HEK293 (cell line): ENCODE measurements around the gene NEURL2.

Experiments used
- CTCF ChIA-PET: fragments of 350-600 bp; formaldehyde crosslinking; extraction: SDS; loops from one replicate; lab custom pipeline; 2021; ENCODE audit warnings: antibody characterized with exemption; lab: Yijun Ruan, JAX
- POLR2A ChIA-PET: fragments of 300-600 bp; formaldehyde crosslinking; extraction: SDS; loops from one replicate; lab custom pipeline; 2020; ENCODE audit warnings: antibody characterized with exemption, inconsistent platforms; lab: Yijun Ruan, JAX
- H3K27ac ChIP-seq: fragments of 200-500 bp; sonication (Bioruptor generic); 2 replicates; pipeline ENCODE4 v1.5.1; 2014; ENCODE audit warnings: low read depth, low read length, control low read depth, inconsistent platforms; ENCODE audit errors: extremely low read depth
- H3K36me3 ChIP-seq, 2 experiments: fragments of 200-500 bp in 1 of 2; sonication (Bioruptor generic) in 1 of 2; 1 replicate in 1 of 2; 2 replicates in 1 of 2; pipeline ENCODE4 v1.5.1; 2014 to 2017; ENCODE audit warnings: inconsistent platforms in 2 of 2, low read length in 2 of 2; ENCODE audit not compliant: control insufficient read depth in 2 of 2, insufficient read depth in 1 of 2
- H3K4me1 ChIP-seq: fragments of 200-500 bp; sonication (Bioruptor generic); 2 replicates; pipeline ENCODE4 v1.5.1; 2014; ENCODE audit warnings: mild to moderate bottlenecking, low read length, inconsistent platforms; ENCODE audit not compliant: control insufficient read depth, insufficient read depth
- H3K4me3 ChIP-seq: 2 replicates; pipeline ENCODE4 v1.5.1; 2011; ENCODE audit warnings: low read depth, mild to moderate bottlenecking, control low read depth, low read length, moderate library complexity
- H3K9me3 ChIP-seq: fragments of 200-500 bp; sonication (Bioruptor generic); 2 replicates; pipeline ENCODE4 v1.5.1; 2014; ENCODE audit warnings: low read depth, low read length, inconsistent platforms; ENCODE audit not compliant: control insufficient read depth, insufficient read depth
- GLI2 ChIP-seq: fragments of 450-650 bp; formaldehyde crosslinking; IDR thresholded peaks from 2 replicates; pipeline ENCODE4; 2017; ENCODE audit warnings: missing biosample characterization, missing genetic modification characterization, low read depth, borderline replicate concordance
- KLF17 ChIP-seq: fragments of 450-650 bp; formaldehyde crosslinking; IDR thresholded peaks from 2 replicates; pipeline ENCODE4 v1.5.1; 2016; ENCODE audit warnings: missing biosample characterization, missing genetic modification characterization
- REPIN1 ChIP-seq: fragments of 450-650 bp; formaldehyde crosslinking; IDR thresholded peaks from 2 replicates; pipeline ENCODE4 v1.5.1; 2017; ENCODE audit warnings: missing biosample characterization, missing genetic modification characterization, low read depth
- SETDB1 ChIP-seq: IDR thresholded peaks from one replicate; pipeline ENCODE4 v1.6.1; 2017; ENCODE audit warnings: mild to moderate bottlenecking, low read length, moderate library complexity, mixed read lengths; ENCODE audit not compliant: insufficient read length
- SP3 ChIP-seq: fragments of 450-650 bp; formaldehyde crosslinking; IDR thresholded peaks from 2 replicates; pipeline ENCODE4 v1.5.1; 2016; ENCODE audit warnings: missing biosample characterization, missing genetic modification characterization
- WT1 ChIP-seq: fragments of 450-650 bp; formaldehyde crosslinking; IDR thresholded peaks from 2 replicates; pipeline ENCODE4 v1.5.1; 2016; ENCODE audit warnings: missing biosample characterization, missing genetic modification characterization
- YY2 ChIP-seq: fragments of 450-650 bp; formaldehyde crosslinking; IDR thresholded peaks from 2 replicates; pipeline ENCODE4 v1.5.1; 2016; ENCODE audit warnings: missing biosample characterization, missing genetic modification characterization
- ZBTB10 ChIP-seq: fragments of 450-650 bp; formaldehyde crosslinking; IDR thresholded peaks from 2 replicates; pipeline ENCODE4 v1.5.1; 2016; ENCODE audit warnings: missing biosample characterization, missing genetic modification characterization
- ZBTB21 ChIP-seq: fragments of 450-650 bp; formaldehyde crosslinking; IDR thresholded peaks from 2 replicates; pipeline ENCODE4 v1.5.1; 2017; ENCODE audit warnings: missing biosample characterization, missing genetic modification characterization
- ZBTB48 ChIP-seq: fragments of 450-650 bp; formaldehyde crosslinking; IDR thresholded peaks from 2 replicates; pipeline ENCODE4 v1.5.1; 2016; ENCODE audit warnings: missing biosample characterization, missing genetic modification characterization
- ZFP41 ChIP-seq: fragments of 450-650 bp; formaldehyde crosslinking; IDR thresholded peaks from 2 replicates; pipeline ENCODE4 v1.5.1; 2016; ENCODE audit warnings: missing biosample characterization, missing genetic modification characterization, borderline replicate concordance
- ZNF184 ChIP-seq: fragments of 450-650 bp; IDR thresholded peaks from 2 replicates; pipeline ENCODE4 v1.5.1; 2018; ENCODE audit warnings: missing biosample characterization, mild to moderate bottlenecking, missing genetic modification characterization
- ZNF514 ChIP-seq: fragments of 450-650 bp; formaldehyde crosslinking; IDR thresholded peaks from 2 replicates; pipeline ENCODE4 v1.5.1; 2016; ENCODE audit warnings: missing biosample characterization, missing genetic modification characterization
- ZNF521 ChIP-seq: fragments of 450-650 bp; formaldehyde crosslinking; IDR thresholded peaks from 2 replicates; pipeline ENCODE4 v1.5.1; 2017; ENCODE audit warnings: missing biosample characterization, mild to moderate bottlenecking, missing genetic modification characterization
- ZNF548 ChIP-seq: fragments of 450-650 bp; formaldehyde crosslinking; IDR thresholded peaks from 2 replicates; pipeline ENCODE4 v1.5.1; 2016; ENCODE audit warnings: missing biosample characterization, missing genetic modification characterization
- ZNF558 ChIP-seq: fragments of 450-650 bp; formaldehyde crosslinking; IDR thresholded peaks from 2 replicates; pipeline ENCODE4 v1.5.1; 2016; ENCODE audit warnings: missing biosample characterization, missing genetic modification characterization
- ZNF580 ChIP-seq: fragments of 450-650 bp; formaldehyde crosslinking; IDR thresholded peaks from 2 replicates; pipeline ENCODE4 v1.5.1; 2016; ENCODE audit warnings: missing biosample characterization, missing genetic modification characterization
- ZNF654 ChIP-seq: fragments of 450-650 bp; formaldehyde crosslinking; IDR thresholded peaks from 2 replicates; pipeline ENCODE4 v1.5.1; 2016; ENCODE audit warnings: low read depth, missing biosample characterization, missing genetic modification characterization
- ZNF670 ChIP-seq: fragments of 450-650 bp; formaldehyde crosslinking; IDR thresholded peaks from 2 replicates; pipeline ENCODE4 v1.5.1; 2016; ENCODE audit warnings: missing biosample characterization, missing genetic modification characterization, low read depth
- ZNF792 ChIP-seq: fragments of 450-650 bp; formaldehyde crosslinking; IDR thresholded peaks from 2 replicates; pipeline ENCODE4 v1.5.1; 2016; ENCODE audit warnings: missing biosample characterization, missing genetic modification characterization
- ZNF843 ChIP-seq: fragments of 450-650 bp; formaldehyde crosslinking; IDR thresholded peaks from 2 replicates; pipeline ENCODE4 v1.5.1; 2016; ENCODE audit warnings: missing biosample characterization, missing genetic modification characterization
- TF ChIP-seq, protein P1 (sequence below): fragments of 450-650 bp; formaldehyde crosslinking; IDR thresholded peaks from 2 replicates; pipeline ENCODE4 v1.5.1; 2016; ENCODE audit warnings: missing biosample characterization, missing genetic modification characterization
- TF ChIP-seq, protein P2 (sequence below): fragments of 450-650 bp; formaldehyde crosslinking; IDR thresholded peaks from 2 replicates; pipeline ENCODE4 v1.5.1; 2017; ENCODE audit warnings: missing biosample characterization, mild to moderate bottlenecking, missing genetic modification characterization, moderate library complexity
- TF ChIP-seq, protein P3 (sequence below): fragments of 450-650 bp; IDR thresholded peaks from 2 replicates; pipeline ENCODE4 v1.5.1; 2018; ENCODE audit warnings: missing biosample characterization, mild to moderate bottlenecking, missing genetic modification characterization
- TF ChIP-seq, protein P4 (sequence below): fragments of 450-650 bp; IDR thresholded peaks from 2 replicates; pipeline ENCODE4 v1.5.1; 2018; ENCODE audit warnings: missing biosample characterization, missing genetic modification characterization

NEURL2 gene

GRCh38 chr20:45867819-45868176 is 23.2 kb downstream of the NEURL2 start:
- ChIA-PET CTCF (interaction anchor here (0.6 kb wide), 2 partner anchors 18 to 818 kb away, joined by 3 read pairs; no protein-coding TSS in a partner anchor), POLR2A (no interaction called here)
- no peak for TF ChIP-seq ZFP41
- TF ChIP-seq ZBTB48 (tag by site-specific recombination): no peak
- no peak for TF ChIP-seq ZNF558 (tag by site-specific recombination)
- TF ChIP-seq, protein P1, sequence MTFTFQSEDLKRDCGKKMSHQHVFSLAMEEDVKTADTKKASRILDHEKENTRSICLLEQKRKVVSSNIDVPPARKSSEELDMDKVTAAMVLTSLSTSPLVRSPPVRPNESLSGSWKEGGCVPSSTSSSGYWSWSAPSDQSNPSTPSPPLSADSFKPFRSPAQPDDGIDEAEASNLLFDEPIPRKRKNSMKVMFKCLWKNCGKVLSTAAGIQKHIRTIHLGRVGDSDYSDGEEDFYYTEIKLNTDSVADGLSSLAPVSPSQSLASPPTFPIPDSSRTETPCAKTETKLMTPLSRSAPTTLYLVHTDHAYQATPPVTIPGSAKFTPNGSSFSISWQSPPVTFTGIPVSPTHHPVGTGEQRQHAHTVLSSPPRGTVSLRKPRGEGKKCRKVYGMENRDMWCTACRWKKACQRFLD (tag by site-specific recombination): no peak
- no peak for TF ChIP-seq GLI2 (tag by site-specific recombination)
- TF ChIP-seq ZNF184 (tag by site-specific recombination): no peak
- TF ChIP-seq ZNF792 (tag by site-specific recombination): no peak
- TF ChIP-seq ZBTB21 (tag by site-specific recombination): no peak
- TF ChIP-seq REPIN1: no peak
- no peak for TF ChIP-seq SP3 (tag by site-specific recombination)
- TF ChIP-seq ZNF670: no peak
- no peak for TF ChIP-seq ZBTB10 (tag by site-specific recombination)
- no peak for TF ChIP-seq ZNF654 (tag by site-specific recombination)
- TF ChIP-seq ZNF843 (tag by site-specific recombination): no peak
- TF ChIP-seq ZNF548 (tag by site-specific recombination): no peak
- TF ChIP-seq WT1: no peak
- TF ChIP-seq, protein P2, sequence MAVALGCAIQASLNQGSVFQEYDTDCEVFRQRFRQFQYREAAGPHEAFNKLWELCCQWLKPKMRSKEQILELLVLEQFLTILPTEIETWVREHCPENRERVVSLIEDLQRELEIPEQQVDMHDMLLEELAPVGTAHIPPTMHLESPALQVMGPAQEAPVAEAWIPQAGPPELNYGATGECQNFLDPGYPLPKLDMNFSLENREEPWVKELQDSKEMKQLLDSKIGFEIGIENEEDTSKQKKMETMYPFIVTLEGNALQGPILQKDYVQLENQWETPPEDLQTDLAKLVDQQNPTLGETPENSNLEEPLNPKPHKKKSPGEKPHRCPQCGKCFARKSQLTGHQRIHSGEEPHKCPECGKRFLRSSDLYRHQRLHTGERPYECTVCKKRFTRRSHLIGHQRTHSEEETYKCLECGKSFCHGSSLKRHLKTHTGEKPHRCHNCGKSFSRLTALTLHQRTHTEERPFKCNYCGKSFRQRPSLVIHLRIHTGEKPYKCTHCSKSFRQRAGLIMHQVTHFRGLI: no peak
- TF ChIP-seq ZNF580: no peak
- TF ChIP-seq YY2 (tag by site-specific recombination): no peak
- Histone ChIP-seq H3K27ac (no peak overlapping the region), H3K4me1 (no peaks in the 10 kb centered on the region), H3K4me3 (no peak overlapping the region), H3K9me3 (no peaks in the 10 kb centered on the region), H3K36me3 (peaks cover 0 to 5% of the 10 kb centered on the region in 2 experiments; a peak in 2 of 3 replicates)

- H3K4me1 ChIP-seq: no peaks in the 10 kb centered on the region
- CTCF ChIA-PET: interaction anchor here (0.6 to 0.7 kb wide), 2 partner anchors 18 to 92 kb away, joined by 3 to 4 read pairs; no protein-coding TSS in a partner anchor
- POLR2A ChIA-PET: no interaction called here
- no peak overlapping the region for H3K27ac ChIP-seq
- H3K4me3 ChIP-seq: no peak overlapping the region
- H3K9me3 ChIP-seq: no peaks in the 10 kb centered on the region
- H3K36me3 ChIP-seq: peaks cover 0 to under 1% of the 10 kb centered on the region in 2 experiments; a peak in 2 of 3 replicates
- TF ChIP-seq ZNF521 (tag by site-specific recombination): no peak
- TF ChIP-seq, protein P3, sequence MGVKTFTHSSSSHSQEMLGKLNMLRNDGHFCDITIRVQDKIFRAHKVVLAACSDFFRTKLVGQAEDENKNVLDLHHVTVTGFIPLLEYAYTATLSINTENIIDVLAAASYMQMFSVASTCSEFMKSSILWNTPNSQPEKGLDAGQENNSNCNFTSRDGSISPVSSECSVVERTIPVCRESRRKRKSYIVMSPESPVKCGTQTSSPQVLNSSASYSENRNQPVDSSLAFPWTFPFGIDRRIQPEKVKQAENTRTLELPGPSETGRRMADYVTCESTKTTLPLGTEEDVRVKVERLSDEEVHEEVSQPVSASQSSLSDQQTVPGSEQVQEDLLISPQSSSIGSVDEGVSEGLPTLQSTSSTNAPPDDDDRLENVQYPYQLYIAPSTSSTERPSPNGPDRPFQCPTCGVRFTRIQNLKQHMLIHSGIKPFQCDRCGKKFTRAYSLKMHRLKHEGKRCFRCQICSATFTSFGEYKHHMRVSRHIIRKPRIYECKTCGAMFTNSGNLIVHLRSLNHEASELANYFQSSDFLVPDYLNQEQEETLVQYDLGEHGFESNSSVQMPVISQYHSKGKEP (tag by site-specific recombination): no peak
- TF ChIP-seq, protein P4, sequence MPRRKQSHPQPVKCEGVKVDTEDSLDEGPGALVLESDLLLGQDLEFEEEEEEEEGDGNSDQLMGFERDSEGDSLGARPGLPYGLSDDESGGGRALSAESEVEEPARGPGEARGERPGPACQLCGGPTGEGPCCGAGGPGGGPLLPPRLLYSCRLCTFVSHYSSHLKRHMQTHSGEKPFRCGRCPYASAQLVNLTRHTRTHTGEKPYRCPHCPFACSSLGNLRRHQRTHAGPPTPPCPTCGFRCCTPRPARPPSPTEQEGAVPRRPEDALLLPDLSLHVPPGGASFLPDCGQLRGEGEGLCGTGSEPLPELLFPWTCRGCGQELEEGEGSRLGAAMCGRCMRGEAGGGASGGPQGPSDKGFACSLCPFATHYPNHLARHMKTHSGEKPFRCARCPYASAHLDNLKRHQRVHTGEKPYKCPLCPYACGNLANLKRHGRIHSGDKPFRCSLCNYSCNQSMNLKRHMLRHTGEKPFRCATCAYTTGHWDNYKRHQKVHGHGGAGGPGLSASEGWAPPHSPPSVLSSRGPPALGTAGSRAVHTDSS: no peak
- TF ChIP-seq, protein P1 (tag by site-specific recombination): no peak
- no peak for TF ChIP-seq SETDB1
- TF ChIP-seq KLF17 (tag by site-specific recombination): no peak
- no peak for TF ChIP-seq ZNF514
Observed at GRCh38 chr20:45867136-45867818, 23.7 kb downstream of the NEURL2 start.
